RWPE1 (cell line): Measurements from ENCODE around the gene PODN.

Experiments used
- CTCF ChIA-PET: fragments of 350-600 bp; sonication (Branson Sonifier 250); formaldehyde crosslinking; extraction: SDS; loops from one replicate; lab custom pipeline; 2021; lab: Yijun Ruan, JAX
- POLR2A ChIA-PET: fragments of 400-600 bp; formaldehyde crosslinking; extraction: SDS; loops from one replicate; lab custom pipeline; 2020; ENCODE audit warnings: antibody characterized with exemption; ENCODE audit not compliant: low non-redundant PET; lab: Yijun Ruan, JAX
- DNase-seq: peaks from one replicate; pipeline ENCODE4 v3.0.0; 2012; ENCODE audit warnings: low spot score
- H3K27ac ChIP-seq: fragments of 450-650 bp; 2 replicates; pipeline ENCODE4 v1.5.1; 2017
- TF ChIP-seq, protein P1 (sequence below): fragments of 450-650 bp; conservative IDR thresholded peaks from 2 replicates; pipeline ENCODE4 v1.5.1; 2017; ENCODE audit warnings: low read depth, mild to moderate bottlenecking

Gene PODN

DNA sequence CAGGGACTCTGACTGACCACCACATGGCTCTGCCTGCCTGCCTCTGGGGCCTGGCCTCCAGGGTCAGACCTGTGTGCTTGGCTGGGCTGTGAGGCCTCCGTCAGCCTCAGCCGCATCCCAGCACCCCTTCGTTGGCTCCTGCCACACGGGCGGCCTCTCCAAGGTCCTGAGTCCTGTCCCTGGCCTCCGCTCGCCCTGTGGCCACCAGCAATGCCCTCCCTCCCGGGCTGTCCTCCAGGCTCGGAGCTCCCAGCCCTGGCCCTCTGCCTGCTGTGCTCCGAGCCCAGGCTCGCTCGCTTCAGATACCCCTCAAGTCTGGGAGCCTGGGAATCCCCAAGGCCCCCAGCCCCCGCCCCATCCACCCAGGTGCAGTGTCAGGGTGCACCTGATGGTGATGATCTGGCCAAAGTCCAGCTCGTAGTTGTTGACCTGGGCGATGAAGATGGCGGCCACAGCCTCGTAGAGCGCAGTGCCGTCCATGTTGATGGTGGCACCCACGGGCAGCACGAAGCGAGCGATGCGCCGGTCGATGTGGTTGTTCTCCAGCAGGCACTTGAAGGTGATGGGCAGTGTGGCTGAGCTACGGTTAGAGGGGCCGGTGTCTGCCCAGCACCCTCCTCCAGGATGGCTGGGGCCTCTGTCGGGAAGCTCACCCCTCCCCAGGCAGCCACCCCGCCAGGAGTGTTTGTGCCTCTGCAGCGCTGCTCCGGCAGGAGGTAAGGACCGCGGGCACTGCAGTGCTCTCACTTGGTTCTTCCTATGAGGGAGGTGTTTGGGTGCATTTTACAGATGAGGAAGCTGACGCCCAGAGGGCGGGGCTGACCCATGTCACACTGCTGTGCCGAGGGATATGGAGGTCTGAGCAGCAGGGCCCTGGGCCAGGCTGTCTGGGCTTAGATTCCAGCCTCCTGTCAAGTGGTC lies 28.5 kb downstream of the PODN start:
- DNase-seq = no peak
- no peak overlapping the region for H3K27ac ChIP-seq
- POLR2A ChIA-PET = no interaction called here
- TF ChIP-seq, protein P1, sequence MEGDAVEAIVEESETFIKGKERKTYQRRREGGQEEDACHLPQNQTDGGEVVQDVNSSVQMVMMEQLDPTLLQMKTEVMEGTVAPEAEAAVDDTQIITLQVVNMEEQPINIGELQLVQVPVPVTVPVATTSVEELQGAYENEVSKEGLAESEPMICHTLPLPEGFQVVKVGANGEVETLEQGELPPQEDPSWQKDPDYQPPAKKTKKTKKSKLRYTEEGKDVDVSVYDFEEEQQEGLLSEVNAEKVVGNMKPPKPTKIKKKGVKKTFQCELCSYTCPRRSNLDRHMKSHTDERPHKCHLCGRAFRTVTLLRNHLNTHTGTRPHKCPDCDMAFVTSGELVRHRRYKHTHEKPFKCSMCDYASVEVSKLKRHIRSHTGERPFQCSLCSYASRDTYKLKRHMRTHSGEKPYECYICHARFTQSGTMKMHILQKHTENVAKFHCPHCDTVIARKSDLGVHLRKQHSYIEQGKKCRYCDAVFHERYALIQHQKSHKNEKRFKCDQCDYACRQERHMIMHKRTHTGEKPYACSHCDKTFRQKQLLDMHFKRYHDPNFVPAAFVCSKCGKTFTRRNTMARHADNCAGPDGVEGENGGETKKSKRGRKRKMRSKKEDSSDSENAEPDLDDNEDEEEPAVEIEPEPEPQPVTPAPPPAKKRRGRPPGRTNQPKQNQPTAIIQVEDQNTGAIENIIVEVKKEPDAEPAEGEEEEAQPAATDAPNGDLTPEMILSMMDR = no peak
- CTCF ChIA-PET = no interaction called here

DNA sequence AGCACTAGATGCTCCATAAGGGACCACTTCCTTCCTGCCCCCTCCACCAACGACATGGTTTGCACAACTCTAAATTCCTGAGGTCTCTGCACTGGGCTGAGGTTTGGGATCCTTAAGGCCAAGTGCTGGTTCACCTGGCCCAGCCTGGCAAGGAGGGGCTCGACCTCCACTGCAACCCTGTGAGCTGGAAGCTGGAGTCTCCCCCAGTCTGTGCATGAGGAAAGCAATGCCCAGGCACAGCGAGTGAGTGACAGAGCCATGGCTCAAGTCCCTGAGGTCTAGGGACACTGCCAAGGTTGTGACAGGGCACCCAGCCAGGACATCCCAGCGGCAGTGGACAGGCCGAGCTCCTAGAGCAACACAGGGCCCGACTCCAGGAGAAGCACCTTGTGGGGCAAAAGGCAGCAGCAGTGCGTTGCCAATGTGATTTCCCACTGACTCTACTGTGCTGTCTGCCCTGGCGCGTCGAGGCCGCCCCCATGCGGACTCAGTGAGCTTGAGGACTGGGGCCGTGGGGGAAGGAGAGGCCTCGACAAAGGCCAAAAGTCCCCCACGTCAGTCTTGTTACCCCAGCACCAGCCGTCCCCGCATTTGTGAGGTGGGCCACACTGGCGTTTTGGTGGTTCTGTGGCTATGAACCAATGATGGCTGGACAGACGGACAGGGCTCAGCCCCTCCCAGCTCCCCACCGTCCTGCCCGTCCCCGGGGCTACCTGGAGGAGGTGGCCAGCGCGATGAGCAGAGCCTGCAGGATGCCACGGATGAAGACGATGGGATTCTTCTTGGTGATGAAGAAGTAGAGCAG lies 30.0 kb downstream of the PODN start:
- no peak overlapping the region for H3K27ac ChIP-seq
- no peak for DNase-seq
- ChIA-PET CTCF (no interaction called here), POLR2A (no interaction called here)
- TF ChIP-seq, protein P1 = no peak

DNA sequence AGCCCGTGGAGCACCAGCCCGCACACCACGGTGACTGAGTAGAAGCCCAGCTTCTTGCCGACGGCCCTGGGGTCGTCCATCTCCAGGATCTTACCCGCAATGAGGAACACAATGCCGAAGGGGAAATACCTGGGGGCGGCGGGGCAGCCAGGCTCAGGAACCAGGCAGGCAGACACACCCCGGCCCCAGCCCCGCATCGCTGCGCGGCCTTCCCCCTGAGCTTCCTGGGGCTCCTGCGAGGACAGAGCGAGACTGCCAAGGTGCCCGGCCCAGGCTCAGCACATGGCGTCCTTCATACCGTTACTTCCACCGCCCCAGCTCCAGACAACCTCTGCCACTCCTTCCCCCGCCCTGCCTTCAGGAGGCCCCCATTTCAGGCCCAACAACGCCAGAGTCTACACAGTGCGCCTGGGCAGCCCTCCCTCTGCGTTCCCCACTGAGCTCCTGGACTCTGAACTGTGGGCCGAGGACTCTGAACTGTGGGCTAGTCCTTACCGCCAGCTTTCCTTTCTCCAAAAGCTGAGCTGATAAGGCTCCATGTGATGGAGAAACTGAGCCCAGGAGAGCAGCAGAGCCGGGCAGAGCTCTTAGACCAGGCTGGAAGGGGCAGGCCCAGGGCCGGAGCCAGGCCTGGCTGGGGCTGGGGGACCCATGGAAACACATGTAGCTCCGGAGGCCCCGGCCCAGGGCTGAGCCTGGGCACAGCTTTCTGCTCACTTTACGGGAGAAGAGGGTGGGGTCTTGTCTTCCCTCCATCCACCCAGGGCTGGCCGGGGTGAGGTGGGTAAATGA lies 30.8 kb downstream of the PODN start:
- POLR2A ChIA-PET = no interaction called here
- H3K27ac ChIP-seq = no peak overlapping the region
- TF ChIP-seq, protein P1 = no peak
- no peak for DNase-seq
- CTCF ChIA-PET = no interaction called here

DNA sequence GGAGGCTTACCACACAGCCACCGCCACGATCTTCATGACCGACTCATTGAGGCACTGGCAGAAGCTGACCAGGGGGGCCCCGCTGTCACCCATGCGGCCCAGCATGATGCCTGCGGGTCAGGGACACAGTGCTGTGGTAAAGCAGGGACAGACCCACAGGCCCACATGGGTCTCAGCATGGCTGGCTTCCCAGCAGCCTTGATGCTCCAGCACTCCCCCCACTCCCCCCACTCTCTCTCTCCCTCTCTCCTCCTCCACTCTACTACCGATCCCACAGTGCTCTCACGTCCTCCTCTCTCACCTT lies 31.4 kb downstream of the PODN start:
- no peak for DNase-seq
- POLR2A ChIA-PET = no interaction called here
- TF ChIP-seq, protein P1 = no peak
- CTCF ChIA-PET = interaction anchor here (0.7 kb wide), 1 partner anchor 50 kb away, joined by 6 read pairs; no protein-coding TSS in a partner anchor
- no peak overlapping the region for H3K27ac ChIP-seq

DNA sequence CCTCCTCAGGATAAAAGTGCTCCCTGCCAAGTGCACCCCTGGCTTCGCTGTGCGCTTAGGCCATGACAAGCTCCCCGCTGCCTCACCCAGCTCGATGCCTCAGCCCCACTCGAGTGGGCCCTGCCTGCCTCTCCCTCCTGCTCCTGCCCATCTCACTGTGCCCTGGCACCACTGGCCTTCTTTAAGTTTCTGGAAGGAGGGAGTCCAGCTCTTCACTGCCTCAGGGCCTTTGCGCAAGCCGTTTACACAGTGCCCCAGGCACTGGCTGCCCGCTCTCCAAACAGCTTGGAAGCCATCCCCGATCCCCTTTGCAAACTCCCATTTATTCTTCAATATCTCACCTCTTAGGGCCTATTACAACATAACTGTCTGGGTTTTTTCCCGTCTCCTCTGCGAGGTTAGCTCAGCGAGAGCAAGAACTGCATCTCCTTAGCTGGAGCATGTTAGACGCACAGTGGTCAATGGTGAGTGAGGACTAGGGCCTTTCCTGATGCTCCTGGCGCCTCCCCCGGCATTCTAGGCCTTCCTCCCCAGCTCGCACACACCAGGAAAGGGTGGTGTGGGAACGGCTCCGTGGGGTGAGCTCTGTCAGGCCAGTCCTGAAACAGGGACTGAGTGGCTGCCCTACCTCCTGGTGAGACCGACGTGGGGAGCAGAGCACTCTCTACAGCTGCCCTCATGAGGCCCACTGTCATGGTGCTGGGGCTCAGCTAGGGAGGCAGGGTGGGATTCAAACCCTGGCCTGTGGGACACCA lies 31.9 kb downstream of the PODN start:
- ChIA-PET POLR2A (no interaction called here), CTCF (interaction anchor here (0.5 to 0.7 kb wide), 2 partner anchors 50 to 376 kb away, joined by 4 to 6 read pairs; no protein-coding TSS in a partner anchor)
- TF ChIP-seq, protein P1 = no peak
- no peak for DNase-seq
- H3K27ac ChIP-seq = no peak overlapping the region

DNA sequence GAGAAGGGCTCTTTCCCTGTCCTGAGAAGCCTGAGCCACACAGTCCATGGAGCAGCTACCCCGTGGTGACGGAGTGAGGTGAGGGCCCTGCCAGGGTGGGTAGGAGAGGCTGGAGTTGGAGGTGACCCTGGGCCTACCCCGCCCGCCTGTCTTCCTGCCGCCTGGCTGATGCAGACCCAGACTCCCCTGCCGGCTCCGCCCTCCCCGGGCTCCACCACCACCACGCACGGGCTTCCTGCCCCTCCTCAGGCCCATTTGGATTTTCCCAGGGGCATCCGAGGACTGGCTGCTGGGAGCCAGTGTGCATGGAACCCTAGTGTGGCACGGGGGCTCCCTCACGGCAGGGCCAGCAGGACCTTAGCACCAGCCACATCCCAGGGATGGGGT lies 32.5 kb downstream of the PODN start:
- DNase-seq = no peak
- H3K27ac ChIP-seq = no peak overlapping the region
- POLR2A ChIA-PET = no interaction called here
- CTCF ChIA-PET = no interaction called here
- TF ChIP-seq, protein P1 = no peak
